Stimulated activated CD8-positive, alpha-beta memory T cell treated with anti-CD3 and anti-CD28 coated beads, Interleukin-2, amount 100 ng/mL, for 1 hour (primary cell): ENCODE measurements around the gene ISYNA1.
"Not testable (repeated sequence)": the region's sequence is repeated elsewhere in the genome, so short reads cannot be mapped to it uniquely, and the experiment has no call there.

Experiments
- DNase-seq, 2 donors: peaks; one replicate each; pipeline ENCODE4 v3.0.0-alpha.2; 2020; ENCODE audit warnings: low read depth in 2 of 2

ISYNA1 gene

DNA sequence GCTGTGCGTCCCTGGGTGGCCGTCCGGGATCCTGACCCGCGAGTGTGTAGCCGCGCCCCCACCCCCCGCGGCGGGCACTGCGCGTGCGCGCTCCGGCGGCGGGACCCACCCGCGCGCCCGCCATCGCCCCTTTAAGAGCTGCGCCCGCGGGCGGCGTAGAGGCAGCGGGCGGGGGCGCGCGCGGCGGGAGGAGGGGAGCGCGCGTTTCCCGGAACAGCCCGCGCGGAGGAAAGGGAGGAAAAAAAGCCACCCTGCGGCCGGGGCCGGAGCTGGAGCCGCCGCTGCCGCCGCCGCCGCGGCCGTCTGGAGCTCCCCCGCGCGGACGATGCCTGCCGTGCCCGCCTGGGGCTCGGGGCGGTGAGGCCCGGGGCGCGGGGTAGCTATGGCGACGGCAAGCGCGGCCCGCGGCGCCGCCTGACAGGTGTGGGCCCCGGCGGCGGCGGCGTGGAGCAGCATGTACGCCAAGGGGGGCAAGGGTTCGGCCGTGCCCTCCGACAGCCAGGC lies 18.7 kb downstream of the ISYNA1 start, which contains the start of gene SSBP4:
Gene SSBP4, plus strand, starts transcription at position 204 of the 504 bp plus-strand sequence. Its CDS starts 251 bp downstream, at position 455.
- peak in 1 of 2 donors; percentile 38 for DNase-seq

GRCh38 chr19:18418483-18419194 lies 19.3 kb downstream of the ISYNA1 start:
- DNase-seq = no peak

DNA sequence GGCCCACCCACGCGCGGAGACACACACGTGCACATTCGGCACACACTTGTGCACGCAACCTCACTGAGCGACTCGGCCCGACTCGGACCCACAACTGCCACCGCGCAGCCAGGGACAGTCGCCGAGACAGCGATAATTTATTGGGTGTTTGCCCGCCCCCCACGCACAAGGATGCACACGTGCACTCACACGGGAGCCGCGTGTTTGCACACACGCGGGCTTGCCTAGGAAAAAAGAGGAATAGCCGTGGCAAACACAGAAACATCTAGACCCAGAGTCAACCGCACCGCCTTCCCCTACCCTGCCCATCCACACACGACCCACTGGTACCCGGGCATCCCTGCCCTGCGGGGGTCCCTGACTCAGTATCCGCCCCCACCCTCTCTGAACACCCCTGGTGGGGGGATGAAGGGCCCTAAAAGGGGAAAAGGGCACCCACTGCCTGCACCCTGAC lies 19.9 kb downstream of the ISYNA1 start:
- DNase-seq = no peak

- no peak for DNase-seq
Observed at GRCh38 chr19:18417250-18418028, 20.5 kb downstream of the ISYNA1 start.

DNA sequence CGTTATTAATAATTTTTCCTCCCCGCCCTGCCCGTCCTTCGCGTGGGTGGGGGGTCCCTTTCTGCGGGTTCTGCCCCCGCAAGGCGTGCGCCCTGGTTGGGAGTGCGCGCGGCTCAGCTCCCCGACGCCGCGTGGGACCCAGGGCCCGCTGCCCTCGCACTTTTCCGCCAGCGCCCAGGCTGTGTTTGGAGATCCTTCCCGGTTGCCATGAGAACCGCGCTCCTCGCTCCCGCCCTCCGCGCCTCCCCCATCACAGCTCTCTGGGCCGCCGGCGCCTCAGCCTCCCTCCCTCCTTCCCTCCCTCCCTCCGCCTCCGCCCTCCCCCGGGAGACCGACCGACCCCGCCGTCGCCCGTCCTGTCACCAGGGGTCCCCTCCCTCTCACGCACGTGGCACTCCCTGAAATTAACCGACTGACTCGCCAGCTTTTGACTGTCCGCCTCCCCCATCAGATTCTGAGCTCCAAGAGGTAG lies 21.1 kb downstream of the ISYNA1 start:
- DNase-seq = peak; percentile 40 to 55

DNA sequence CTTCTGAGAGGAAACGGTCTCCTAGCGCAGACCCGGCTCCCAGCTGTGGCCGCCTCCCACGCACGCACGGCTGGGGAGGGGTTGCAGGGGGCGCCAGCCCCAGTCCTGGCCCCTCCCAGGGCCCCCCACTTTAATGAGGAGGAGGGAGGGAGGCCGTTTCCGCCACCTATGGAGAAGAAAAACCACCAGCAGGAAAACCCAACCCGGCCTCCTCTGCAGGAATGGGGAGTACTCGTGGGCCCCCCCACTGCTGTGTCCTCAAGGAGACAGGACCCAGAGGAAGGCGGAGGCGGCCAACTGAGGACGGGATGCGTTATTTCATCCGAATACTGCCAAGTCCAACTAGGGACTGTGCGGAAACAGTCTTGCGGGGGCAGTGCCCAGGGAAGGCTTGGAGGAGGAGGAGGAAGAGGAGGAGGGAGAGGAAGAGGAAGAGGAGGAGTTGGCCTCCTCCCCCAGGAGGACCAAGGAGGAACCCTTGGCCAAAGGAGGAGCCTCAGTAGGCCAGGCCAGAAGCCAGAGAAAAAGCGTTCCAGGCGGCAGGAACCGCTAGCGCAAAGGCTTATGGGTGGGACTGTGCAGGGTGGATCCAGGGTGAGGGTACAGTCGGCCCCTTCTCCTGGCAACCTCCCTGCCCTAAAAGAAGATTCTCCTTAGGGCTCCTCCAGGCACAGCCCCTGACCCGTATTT lies 22.6 kb downstream of the ISYNA1 start:
- DNase-seq = no peak

- DNase-seq = no peak
Observed at GRCh38 chr19:18414504-18415177, 23.3 kb downstream of the ISYNA1 start.

GRCh38 chr19:18412610-18413239 lies 25.2 kb downstream of the ISYNA1 start:
- DNase-seq = no peak

DNA sequence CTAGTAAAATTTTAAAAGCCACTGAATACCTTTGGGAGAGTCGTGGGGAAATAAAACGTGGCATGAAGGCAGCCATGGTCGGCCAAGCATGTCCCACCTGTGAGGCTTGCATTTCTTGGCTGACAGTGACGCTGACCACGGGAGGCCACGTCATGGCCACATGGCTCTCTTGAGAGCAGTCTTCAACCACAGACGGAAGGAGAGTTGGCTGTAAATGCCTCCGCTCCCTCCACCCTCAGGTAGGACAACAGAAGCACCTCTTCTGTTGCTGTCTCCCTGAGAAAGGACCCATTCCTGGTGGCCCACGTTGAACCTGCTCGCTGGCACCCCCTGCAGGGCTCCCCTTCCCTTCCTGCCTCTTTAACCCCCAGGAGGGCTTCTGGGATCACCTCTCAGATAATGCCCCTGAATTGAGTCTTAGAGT lies 29.9 kb downstream of the ISYNA1 start:
- DNase-seq = no peak

DNA sequence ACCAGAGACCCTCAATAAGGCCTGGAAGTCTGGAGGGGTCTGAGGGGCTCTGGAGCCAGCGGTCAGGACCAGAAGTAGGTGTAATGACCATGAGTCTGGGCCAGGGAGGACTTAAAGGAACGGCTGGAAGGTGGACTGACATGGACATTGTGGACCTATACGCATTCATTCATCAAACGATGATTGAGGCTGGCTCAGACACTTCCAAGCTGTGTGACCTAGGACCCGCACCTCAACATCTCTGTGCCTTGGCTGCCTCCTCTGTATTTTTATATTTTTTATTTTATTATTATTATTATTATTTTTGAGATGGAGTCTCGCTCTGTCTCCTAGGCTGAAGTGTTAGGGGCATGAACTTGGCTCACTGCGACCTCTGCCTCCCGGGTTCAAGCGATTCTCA lies 31.2 kb downstream of the ISYNA1 start:
- DNase-seq = no peak

GRCh38 chr19:18405754-18406153 lies 32.2 kb downstream of the ISYNA1 start:
- DNase-seq = not testable (repeated sequence)

- not testable (repeated sequence) for DNase-seq
Observed at GRCh38 chr19:18402455-18403248, 35.3 kb downstream of the ISYNA1 start.

- no peak for DNase-seq
Observed at GRCh38 chr19:18401580-18402112, 36.3 kb downstream of the ISYNA1 start.

DNA sequence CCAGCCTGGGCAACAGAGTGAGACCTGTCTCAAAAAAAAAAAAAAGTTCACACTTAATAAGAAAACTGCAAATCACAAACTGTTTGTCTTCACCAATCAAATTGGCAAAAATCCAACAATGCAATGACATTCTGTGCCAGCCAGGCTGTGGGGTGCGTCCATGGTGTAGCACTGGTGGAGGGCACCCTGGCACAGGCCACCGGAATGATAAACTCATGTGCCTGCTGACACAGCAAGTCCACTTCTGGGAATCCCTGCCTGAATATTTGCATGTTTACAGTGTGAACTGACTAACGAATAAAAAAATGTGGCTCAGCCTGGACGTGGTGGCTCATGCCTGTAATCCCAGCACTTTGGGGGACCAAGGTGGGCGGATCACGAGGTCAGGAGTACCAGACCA lies 38.9 kb downstream of the ISYNA1 start:
- DNase-seq = no peak

GRCh38 chr19:18397242-18398202 lies 40.4 kb downstream of the ISYNA1 start, which contains the start of gene LRRC25:
Gene LRRC25, minus strand, starts transcription at chr19:18397622. Its CDS starts 659 bp downstream, at chr19:18396963.
- no peak for DNase-seq

DNA sequence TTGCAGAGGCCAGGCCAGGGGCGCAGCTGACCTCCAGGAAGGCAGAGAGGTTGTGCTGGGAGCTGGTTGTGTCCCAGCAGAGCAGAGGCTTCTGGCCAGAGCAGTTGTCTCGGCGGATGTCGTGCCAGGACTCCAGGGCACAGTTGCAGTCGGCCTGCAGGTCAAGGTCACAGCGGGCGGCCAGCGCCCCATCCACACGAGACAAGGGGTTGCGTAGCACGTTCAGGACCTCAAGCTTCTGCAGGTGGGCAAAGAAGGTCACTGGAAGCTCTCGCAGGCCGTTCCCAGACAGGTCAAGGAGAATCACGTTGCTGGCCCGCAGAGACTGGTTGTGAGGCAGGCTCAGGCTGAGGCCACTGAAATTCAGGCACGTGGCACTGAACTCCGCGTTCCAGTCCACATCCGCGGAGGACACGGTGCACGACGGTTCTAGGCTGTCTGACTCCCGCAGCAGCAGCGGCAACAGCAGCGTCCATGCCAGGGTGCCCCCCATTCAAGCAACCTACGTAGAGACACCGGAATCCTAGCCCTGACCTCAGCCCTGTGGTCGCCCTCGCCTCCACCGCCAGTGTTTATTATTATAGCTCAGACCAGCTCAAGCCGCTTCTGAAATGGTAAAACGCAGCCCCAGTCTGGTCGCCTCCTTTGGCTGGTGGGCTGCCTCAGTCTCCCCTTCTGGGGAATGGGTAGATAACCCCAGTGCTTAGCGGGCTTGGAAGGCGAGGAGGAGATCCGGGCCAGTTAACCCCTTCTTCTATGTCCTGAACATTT lies 41.3 kb downstream of the ISYNA1 start:
- DNase-seq = no peak

DNA sequence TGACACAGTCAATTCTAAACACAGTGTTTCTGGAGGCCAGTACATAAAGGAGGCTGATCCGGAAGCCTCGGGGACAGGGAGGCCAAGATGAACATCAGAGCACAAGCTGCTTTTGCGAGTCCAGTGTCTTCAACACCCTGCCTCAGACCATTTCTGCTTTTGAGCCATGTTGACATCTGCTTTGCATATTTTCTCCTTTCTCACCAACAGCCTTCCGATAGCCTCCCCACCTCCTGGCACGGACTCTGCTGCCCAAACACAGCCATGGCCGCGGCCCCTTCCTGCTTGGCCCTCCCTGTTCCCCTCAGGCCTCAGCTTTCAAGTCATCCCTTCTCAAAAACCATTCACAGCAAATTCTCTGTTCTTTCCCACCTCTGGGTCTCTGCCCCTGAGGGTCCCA lies 44.1 kb downstream of the ISYNA1 start:
- DNase-seq = no peak

DNA sequence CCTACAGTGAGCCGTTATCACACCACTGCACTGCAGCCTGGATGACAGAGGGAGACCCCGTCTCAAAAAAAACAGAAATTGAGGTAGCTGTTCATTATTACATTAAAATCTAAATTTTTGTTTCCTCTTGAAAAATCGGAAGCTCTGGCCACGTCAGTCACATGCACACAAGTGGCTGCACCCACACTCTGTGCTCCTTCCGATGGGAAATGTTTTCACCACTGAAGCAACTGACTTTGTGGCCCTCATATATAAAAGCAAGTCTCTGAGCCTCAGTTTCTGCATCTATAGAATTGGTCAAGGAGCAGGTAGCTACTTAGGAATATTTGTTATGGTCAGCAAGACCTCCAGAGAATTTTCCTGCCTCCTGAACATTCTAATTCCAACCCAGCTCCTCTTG lies 45.0 kb downstream of the ISYNA1 start:
- no peak for DNase-seq
